K562 treated with DMSO at 1 percent for 24 hours (cell line): ENCODE results near the gene NNAT. TPM values are rescaled to one million over a fixed set of nuclear protein-coding genes. Genes with fewer than 3 reads are reported as not detected.

ENCODE experiments used
- total RNA-seq: library from RNA; unstranded; fragments of 300-600 nt; gene quantifications from 2 replicates; pipeline ENCODE4 v1.2.3, GENCODE V29; 2022; ENCODE audit warnings: low read depth; ENCODE audit not compliant: insufficient read depth

Gene NNAT, protein sequence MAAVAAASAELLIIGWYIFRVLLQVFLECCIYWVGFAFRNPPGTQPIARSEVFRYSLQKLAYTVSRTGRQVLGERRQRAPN
- total RNA-seq: 1.7 TPM in 1 of 2 replicates, not detected in the other

DNA sequence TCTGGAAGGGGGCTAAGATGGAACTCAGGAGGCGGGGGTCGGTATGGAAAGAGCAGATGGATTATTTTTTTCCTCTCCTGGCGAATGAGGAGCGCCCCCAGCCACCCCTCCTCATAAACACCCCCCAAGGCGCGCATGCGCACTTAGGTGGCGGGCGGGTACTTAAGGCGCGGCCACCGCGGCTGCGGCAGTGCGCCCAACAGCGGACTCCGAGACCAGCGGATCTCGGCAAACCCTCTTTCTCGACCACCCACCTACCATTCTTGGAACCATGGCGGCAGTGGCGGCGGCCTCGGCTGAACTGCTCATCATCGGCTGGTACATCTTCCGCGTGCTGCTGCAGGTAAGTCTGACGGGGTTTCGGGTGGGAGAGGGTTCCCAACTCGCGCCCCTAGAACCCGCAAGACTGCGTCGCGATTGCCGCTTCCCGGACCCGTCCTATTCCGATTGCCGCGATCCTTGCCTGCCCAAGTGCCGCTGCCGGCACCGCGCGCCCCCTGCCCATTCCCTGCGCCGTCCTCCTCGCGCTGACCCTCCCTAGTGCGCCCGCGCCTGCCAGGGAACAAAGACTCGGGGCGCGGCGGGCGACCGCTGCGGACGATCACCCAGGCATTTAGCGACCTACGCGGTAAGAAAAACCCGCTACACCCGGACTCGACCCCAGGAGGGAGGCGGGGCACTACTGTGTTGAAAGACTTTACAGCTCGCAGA is at the start of gene NNAT:
Gene NNAT (plus strand): TSS at position 190 of the 711 bp plus-strand sequence. CDS start 82 bp downstream, at position 272.

DNA sequence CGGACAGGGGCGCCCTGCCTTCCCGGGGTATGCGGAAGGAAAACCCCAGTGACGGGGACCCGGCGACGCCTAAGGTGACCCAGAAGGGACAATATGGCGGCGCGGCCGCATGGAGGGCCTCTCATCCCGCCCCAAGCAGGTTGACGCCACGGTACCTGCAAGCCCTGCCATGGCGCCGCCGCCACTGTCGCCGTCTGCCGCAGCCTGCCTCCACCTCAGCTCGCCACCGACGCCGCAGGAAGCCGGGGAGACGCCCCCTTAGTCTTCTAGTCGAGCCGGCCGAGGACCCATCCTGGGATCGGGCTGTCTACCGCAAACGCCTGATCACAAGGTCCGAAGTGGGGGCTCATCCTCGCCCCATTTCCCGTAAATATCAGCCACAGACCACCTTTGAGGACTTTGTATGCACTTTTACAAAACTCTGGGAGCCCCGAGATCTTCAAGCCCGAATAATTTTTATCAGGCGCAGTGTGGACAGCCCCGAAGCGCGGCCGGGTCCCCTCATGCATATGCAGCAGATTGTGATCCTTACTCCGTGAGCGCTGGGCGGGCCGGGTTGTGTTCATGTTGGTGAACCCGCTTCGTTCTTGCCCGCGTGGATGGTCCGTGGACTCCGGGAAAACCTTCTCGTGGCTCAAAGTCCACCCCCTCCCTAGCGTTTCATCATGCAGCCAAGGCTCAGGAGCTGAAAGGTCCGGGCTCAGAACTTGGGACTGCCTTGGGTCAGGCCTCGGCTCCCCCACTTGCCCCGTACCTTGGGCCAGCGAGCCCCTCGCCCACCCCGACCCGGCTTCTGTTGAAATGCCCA is 6.8 kb downstream of the NNAT start, which contains the start of gene BLCAP:
Gene BLCAP (minus strand): TSS at position 239 of the 808 bp plus-strand sequence. CDS start 8,702 bp downstream, outside the sequence.

Other genes starting within 250 kb of the NNAT start
- gene MANBAL, start 231.6 kb upstream of the NNAT start, total RNA-seq: 21.7 and 22.1 TPM in 2 replicates
- gene SRC, start 175.1 kb upstream of the NNAT start, total RNA-seq: 6.8 and 7.3 TPM in 2 replicates
- gene BLCAP, start 6.6 kb downstream of the NNAT start, total RNA-seq: 42.2 and 47.3 TPM in 2 replicates
- 59.4 and 62.5 TPM in 2 replicates for gene CTNNBL1, start 172.8 kb downstream of the NNAT start, total RNA-seq